Peyer's patch (tissue), 4 donors: Measurements from ENCODE around the gene HMGA1. TPM values are rescaled to one million over a fixed set of nuclear protein-coding genes. Genes with fewer than 3 reads are reported as not detected.

ENCODE experiments used
- DNase-seq, 3 donors: peaks; one replicate each; pipeline ENCODE4 v3.0.0-alpha.2; 2017 to 2019
- H3K27ac ChIP-seq, 4 donors: fragments of 200-600 bp; sonication (generic); one replicate each; pipeline ENCODE4 v1.5.1; 2016 to 2019
- H3K27me3 ChIP-seq, 2 donors: fragments of 200-600 bp; sonication (generic); one replicate each; pipeline ENCODE4 v1.5.1; 2019
- H3K36me3 ChIP-seq, 3 donors: fragments of 200-600 bp; sonication (generic); one replicate each; pipeline ENCODE4 v1.5.1; 2016 to 2019
- H3K4me1 ChIP-seq, 4 donors: fragments of 200-600 bp; sonication (generic); one replicate each; pipeline ENCODE4 v1.5.1; 2016 to 2019
- H3K4me3 ChIP-seq, 4 donors: fragments of 200-600 bp; sonication (generic); 1 replicate in 3 of 4; 2 replicates in 1 of 4; pipeline ENCODE4 v1.5.1; 2016 to 2019; ENCODE audit warnings: mild to moderate bottlenecking in 1 of 4
- H3K9me3 ChIP-seq, 4 donors: fragments of 200-600 bp; sonication (generic); one replicate each; pipeline ENCODE4 v1.5.1; 2016 to 2019; ENCODE audit warnings: mild to moderate bottlenecking in 1 of 4
- CTCF ChIP-seq, 6 experiments: fragments of 450-650 bp in 4 of 6; fragments of 200-600 bp in 2 of 6; sonication (generic) in 1 of 6; IDR thresholded peaks; one replicate each; pipeline ENCODE4 v1.5.1; 2017 to 2019; ENCODE audit warnings: antibody characterized with exemption in 6 of 6, mild to moderate bottlenecking in 3 of 6, moderate library complexity in 1 of 6
- POLR2A ChIP-seq, 2 donors: fragments of 450-650 bp; IDR thresholded peaks; one replicate each; pipeline ENCODE4 v1.5.1; 2017; ENCODE audit warnings: antibody characterized with exemption in 2 of 2, mild to moderate bottlenecking in 2 of 2, moderate library complexity in 2 of 2
- total RNA-seq, 4 donors: library from RNA; depleted of rRNA; stranded (reverse); fragments of >200 nt; gene quantifications; one replicate each; pipeline ENCODE4 v1.1.0, GENCODE V29; 2016

HMGA1 gene
- total RNA-seq, 4 donors from 2014 or later = 71.3 to 102 (median 90.7) TPM

GRCh38 chr6:34272013-34272926, 35.6 kb downstream of the HMGA1 start:
- H3K36me3 ChIP-seq = no peaks in the 10 kb centered on the region
- TF ChIP-seq CTCF (IDR thresholded peaks at IDR 0.05) (no peak), POLR2A (IDR thresholded peaks at IDR 0.05) (no peak)

GRCh38 chr6:34273242-34273805, 36.7 kb downstream of the HMGA1 start:
- Histone ChIP-seq H3K9me3 (no peaks in the 10 kb centered on the region), H3K27ac (peak overlapping the region in 1 of 4 donors; percentile 9), H3K36me3 (no peaks in the 10 kb centered on the region), H3K4me3 (no peak overlapping the region), H3K4me1 (no peaks in the 10 kb centered on the region), H3K27me3 (no peaks in the 10 kb centered on the region)
- DNase-seq = no peak
- no peak for TF ChIP-seq POLR2A (IDR thresholded peaks at IDR 0.05)
- TF ChIP-seq CTCF (IDR thresholded peaks at IDR 0.05) = no peak

More at GRCh38 chr6:34272013-34272926, 35.6 kb downstream of the HMGA1 start:
- H3K4me3 ChIP-seq = no peak overlapping the region
- no peak overlapping the region for H3K27ac ChIP-seq
- H3K4me1 ChIP-seq = no peaks in the 10 kb centered on the region
- no peak for DNase-seq
- no peaks in the 10 kb centered on the region for H3K9me3 ChIP-seq
- H3K27me3 ChIP-seq = no peaks in the 10 kb centered on the region

DNA sequence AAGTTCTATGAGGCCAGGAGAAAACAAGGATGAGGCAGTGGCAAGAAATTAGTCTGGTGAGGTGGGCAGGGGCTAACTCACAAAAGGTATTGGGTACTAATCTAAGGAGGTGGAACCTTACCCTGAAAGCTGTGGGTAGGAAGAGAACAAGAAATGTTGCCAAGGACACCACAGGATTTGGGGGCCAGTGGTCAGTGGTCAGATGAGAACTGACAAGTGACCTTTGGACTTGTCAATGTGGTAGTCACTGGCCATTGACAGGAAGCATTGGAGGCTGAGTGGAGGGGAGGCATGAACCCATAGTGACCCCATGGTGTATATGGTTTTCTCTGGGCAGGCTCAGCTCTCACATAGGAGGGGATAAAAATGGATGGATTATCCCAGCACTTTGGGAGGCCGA, 37.5 kb downstream of the HMGA1 start:
- H3K4me3 ChIP-seq = no peak overlapping the region
- H3K9me3 ChIP-seq = no peaks in the 10 kb centered on the region
- no peaks in the 10 kb centered on the region for H3K27me3 ChIP-seq
- no peak for DNase-seq
- H3K27ac ChIP-seq = no peak overlapping the region
- no peaks in the 10 kb centered on the region for H3K4me1 ChIP-seq
- TF ChIP-seq CTCF (IDR thresholded peaks at IDR 0.05) (no peak), POLR2A (IDR thresholded peaks at IDR 0.05) (no peak)
- no peaks in the 10 kb centered on the region for H3K36me3 ChIP-seq

- H3K4me3 ChIP-seq = no peak overlapping the region
- no peaks in the 10 kb centered on the region for H3K9me3 ChIP-seq
- no peaks in the 10 kb centered on the region for H3K4me1 ChIP-seq
- H3K36me3 ChIP-seq = peaks cover 0 to 7% (median 0%) of the 10 kb centered on the region in 3 donors
- DNase-seq = no peak
- H3K27me3 ChIP-seq = no peaks in the 10 kb centered on the region
- TF ChIP-seq CTCF (IDR thresholded peaks at IDR 0.05) (no peak), POLR2A (IDR thresholded peaks at IDR 0.05) (no peak)
- H3K27ac ChIP-seq = no peak overlapping the region
Measured at GRCh38 chr6:34275128-34275804, 38.6 kb downstream of the HMGA1 start.

- Histone ChIP-seq H3K27ac (no peak overlapping the region), H3K9me3 (no peaks in the 10 kb centered on the region), H3K4me3 (no peak overlapping the region), H3K4me1 (no peaks in the 10 kb centered on the region), H3K27me3 (no peaks in the 10 kb centered on the region), H3K36me3 (peaks cover 0 to 7% (median 0%) of the 10 kb centered on the region in 3 donors)
- no peak for DNase-seq
- TF ChIP-seq POLR2A (IDR thresholded peaks at IDR 0.05) = no peak
- no peak for TF ChIP-seq CTCF (IDR thresholded peaks at IDR 0.05)
Measured at GRCh38 chr6:34276191-34276590, 39.5 kb downstream of the HMGA1 start.
